ENCODE data around the gene MAN1A1. TPM values are rescaled to one million over a fixed set of nuclear protein-coding genes. Genes with fewer than 3 reads are reported as not detected.

MAN1A1 gene
- polyA plus RNA-seq, 3 donors: 11.0 to 20.4 (median 16.1) TPM

- no peak for TF ChIP-seq CTCF (IDR thresholded peaks at IDR 0.05)
- WGBS (ENCODE audit: insufficient coverage): 96% methylated on average over 4 of the region's 4 CpGs
- Histone ChIP-seq H3K79me2 (ENCODE audit: insufficient read depth, low read length) (peaks cover 4% of the 10 kb centered on the region), H3K4me2 (replicated peaks; ENCODE audit: extremely low read depth, low read length, poor library complexity, severe bottlenecking) (no peak overlapping the region), H3K9me3 (replicated peaks in 1 of 2; ENCODE audit: control insufficient read depth in 1 of 2, insufficient read depth in 1 of 2, low read length in 2 of 2) (peaks cover 0 to 4% of the 10 kb centered on the region in 2 donors), H2AFZ (ENCODE audit: insufficient read depth, low read depth, low read length, poor library complexity, severe bottlenecking) (no peak overlapping the region), H3K4me1 (ENCODE audit: control insufficient read depth in 1 of 2, insufficient read depth in 2 of 2, low read length in 2 of 2) (peaks cover 0 to 1% of the 10 kb centered on the region in 2 donors), H3K36me3 (replicated peaks in 1 of 2; ENCODE audit: control insufficient read depth in 1 of 2, insufficient read depth in 2 of 2, low read length in 2 of 2) (no peaks in the 10 kb centered on the region), H3K27me3 (ENCODE audit: control insufficient read depth in 2 of 2, insufficient read depth in 2 of 2, low read length in 2 of 2) (no peaks in the 10 kb centered on the region), H4K20me1 (ENCODE audit: insufficient read depth, low read length) (no peaks in the 10 kb centered on the region), H3K27ac (ENCODE audit: low read depth in 1 of 2, low read length in 2 of 2) (no peak overlapping the region), H3K9ac (ENCODE audit: insufficient read depth, low read length, poor library complexity, severe bottlenecking) (no peak overlapping the region), H3K4me3 (replicated peaks in 1 of 3; ENCODE audit: low read depth in 2 of 3, low read length in 3 of 3) (no peak overlapping the region)
- intact Hi-C loops (cut with micrococcal nuclease): no loop called here
- Mint-ChIP-seq H3K27ac (peak overlapping the region in 1 of 7 donors; percentile 18), H3K4me3 (no peak overlapping the region), H3K27me3 (ENCODE audit: low read depth in 3 of 3) (peaks cover 0 to 1% (median 0%) of the 10 kb centered on the region in 3 donors), H3K9me3 (peaks cover 0 to 9% (median 3%) of the 10 kb centered on the region in 7 donors), H3K36me3 (peaks cover 14 to 18% of the 10 kb centered on the region in 2 donors), H3K4me1 (peaks cover 10% of the 10 kb centered on the region)
- no peak for DNase-seq
These were observed 11.6 kb upstream of the MAN1A1 start for GRCh38 chr6:119361209-119361608.

- H3K79me2 ChIP-seq (ENCODE audit: insufficient read depth, low read length): peaks cover 4% of the 10 kb centered on the region
- peaks cover 0 to 1% (median 0%) of the 10 kb centered on the region in 3 donors for H3K27me3 Mint-ChIP-seq (ENCODE audit: low read depth in 3 of 3)
- 53% methylated on average over 2 of the region's 4 CpGs for WGBS (ENCODE audit: insufficient coverage)
- TF ChIP-seq CTCF (IDR thresholded peaks at IDR 0.05): no peak
- no peaks in the 10 kb centered on the region for H3K36me3 ChIP-seq (replicated peaks in 1 of 2; ENCODE audit: control insufficient read depth in 1 of 2, insufficient read depth in 2 of 2, low read length in 2 of 2)
- H3K9me3 Mint-ChIP-seq: peaks cover 0 to 7% (median 2%) of the 10 kb centered on the region in 7 donors
- no peak overlapping the region for H3K4me3 Mint-ChIP-seq
- no peak overlapping the region for H3K9ac ChIP-seq (ENCODE audit: insufficient read depth, low read length, poor library complexity, severe bottlenecking)
- no peak for DNase-seq
- peaks cover 3 to 9% of the 10 kb centered on the region in 2 donors for H3K4me1 ChIP-seq (ENCODE audit: control insufficient read depth in 1 of 2, insufficient read depth in 2 of 2, low read length in 2 of 2)
- no peaks in the 10 kb centered on the region for H4K20me1 ChIP-seq (ENCODE audit: insufficient read depth, low read length)
- no peak overlapping the region for H3K27ac ChIP-seq (ENCODE audit: low read depth in 1 of 2, low read length in 2 of 2)
- no peak overlapping the region for H3K4me2 ChIP-seq (replicated peaks; ENCODE audit: extremely low read depth, low read length, poor library complexity, severe bottlenecking)
- H2AFZ ChIP-seq (ENCODE audit: insufficient read depth, low read depth, low read length, poor library complexity, severe bottlenecking): no peak overlapping the region
- H3K9me3 ChIP-seq (replicated peaks in 1 of 2; ENCODE audit: control insufficient read depth in 1 of 2, insufficient read depth in 1 of 2, low read length in 2 of 2): peaks cover 0 to 4% of the 10 kb centered on the region in 2 donors
- H3K27ac Mint-ChIP-seq: no peak overlapping the region
- H3K4me3 ChIP-seq (replicated peaks in 1 of 3; ENCODE audit: low read depth in 2 of 3, low read length in 3 of 3): no peak overlapping the region
- peaks cover 15% of the 10 kb centered on the region for H3K4me1 Mint-ChIP-seq
- H3K27me3 ChIP-seq (ENCODE audit: control insufficient read depth in 2 of 2, insufficient read depth in 2 of 2, low read length in 2 of 2): no peaks in the 10 kb centered on the region
- intact Hi-C loops (cut with micrococcal nuclease): no loop called here
- peaks cover 11 to 18% of the 10 kb centered on the region in 2 donors for H3K36me3 Mint-ChIP-seq
These were observed 10.8 kb upstream of the MAN1A1 start for GRCh38 chr6:119360262-119360915.

Measured in CD14-positive monocyte (primary cell).